Putamen (tissue), 1 donor: ENCODE results near the gene TMEM39B.
"Not testable (repeated sequence)": the region's sequence is repeated elsewhere in the genome, so short reads cannot be mapped to it uniquely, and the experiment has no call there.

ENCODE experiments used
- DNase-seq: peaks from one replicate; pipeline ENCODE4 v3.0.0-alpha.2; 2016; ENCODE audit warnings: low spot score

TMEM39B gene

DNA sequence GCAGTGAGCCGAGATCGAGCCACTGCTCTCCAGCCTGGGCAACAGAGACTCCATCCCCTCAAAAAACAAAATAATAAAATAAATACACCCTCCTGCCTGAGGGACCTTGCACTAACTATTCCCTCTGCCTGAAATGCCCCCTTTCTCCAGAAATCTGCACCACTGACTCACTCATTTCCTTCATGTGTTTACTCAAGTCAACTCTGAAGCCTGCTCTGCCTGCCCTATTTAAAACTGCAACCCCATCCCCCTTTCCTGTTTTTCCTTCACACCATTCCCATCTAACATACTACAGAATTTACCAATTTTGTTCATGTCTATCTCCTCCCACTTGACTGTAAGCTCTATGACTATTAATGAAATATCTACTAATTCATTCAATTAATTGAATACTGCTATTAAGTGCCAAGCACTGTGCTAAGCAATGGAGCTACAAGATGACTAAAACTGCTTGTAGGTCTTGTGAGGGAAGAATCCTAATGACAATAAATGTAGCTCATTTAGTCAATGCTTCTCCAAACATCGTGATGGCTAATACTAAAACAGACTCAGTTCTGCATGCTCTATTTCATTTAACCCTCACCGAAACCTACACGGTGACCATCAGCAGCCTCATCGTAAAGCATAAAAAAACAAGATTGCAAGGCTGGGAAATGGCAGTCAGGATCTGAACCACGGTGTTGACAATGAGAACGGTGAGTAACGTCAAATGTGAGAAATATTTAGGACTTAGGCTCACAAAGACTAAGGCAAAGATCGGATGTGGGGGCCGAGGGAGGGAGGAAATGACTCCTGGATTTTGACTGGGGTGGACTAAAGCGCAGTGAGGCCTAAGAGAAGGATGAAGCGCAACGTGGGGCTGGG lies 749 bp upstream of the TMEM39B start:
- no peak for DNase-seq

GRCh38 chr1:32073299-32074229 lies 825 bp downstream of the TMEM39B start:
- DNase-seq = no peak

DNA sequence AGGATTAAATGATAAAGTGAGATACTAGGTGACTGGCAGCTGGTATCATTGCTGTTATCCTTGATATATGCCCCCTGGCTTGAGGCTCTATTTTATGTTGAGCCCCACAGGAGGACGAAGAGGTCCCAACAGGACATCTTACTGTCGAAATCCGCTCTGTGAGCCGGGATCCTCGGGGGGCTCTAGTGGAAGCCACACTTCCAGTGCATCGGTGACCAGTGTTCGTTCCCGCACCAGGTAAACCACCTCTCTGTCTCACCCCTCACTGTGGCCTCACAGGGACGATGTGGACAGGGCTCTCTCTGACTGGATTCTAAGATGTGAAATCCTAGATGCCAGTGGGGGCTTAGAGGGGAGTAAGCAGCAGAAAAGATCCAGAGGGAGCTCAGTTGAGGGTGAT lies 2.1 kb downstream of the TMEM39B start:
- DNase-seq = no peak

GRCh38 chr1:32077451-32077850 lies 4.7 kb downstream of the TMEM39B start:
- peak; percentile 23 for DNase-seq

DNA sequence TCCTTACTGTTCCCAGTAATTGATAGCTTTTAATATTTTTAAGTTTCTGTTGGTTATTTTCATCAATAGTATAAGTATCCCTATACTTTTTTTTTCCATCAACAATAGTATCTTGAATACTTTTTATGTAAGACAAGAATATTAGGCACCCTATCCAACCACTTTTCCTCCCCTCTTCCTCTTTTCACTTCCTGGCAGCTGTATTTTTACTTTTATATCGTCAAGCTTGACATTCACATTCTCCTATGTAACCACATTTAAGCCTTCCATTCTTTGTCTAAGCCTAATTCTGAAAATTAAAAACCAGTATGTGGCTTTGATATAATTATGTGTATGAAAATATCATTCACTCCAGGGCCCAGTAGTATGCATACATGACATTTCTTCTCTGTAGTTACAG lies 9.3 kb downstream of the TMEM39B start:
- no peak for DNase-seq

GRCh38 chr1:32086381-32086780 lies 13.6 kb downstream of the TMEM39B start:
- DNase-seq = not testable (repeated sequence)

DNA sequence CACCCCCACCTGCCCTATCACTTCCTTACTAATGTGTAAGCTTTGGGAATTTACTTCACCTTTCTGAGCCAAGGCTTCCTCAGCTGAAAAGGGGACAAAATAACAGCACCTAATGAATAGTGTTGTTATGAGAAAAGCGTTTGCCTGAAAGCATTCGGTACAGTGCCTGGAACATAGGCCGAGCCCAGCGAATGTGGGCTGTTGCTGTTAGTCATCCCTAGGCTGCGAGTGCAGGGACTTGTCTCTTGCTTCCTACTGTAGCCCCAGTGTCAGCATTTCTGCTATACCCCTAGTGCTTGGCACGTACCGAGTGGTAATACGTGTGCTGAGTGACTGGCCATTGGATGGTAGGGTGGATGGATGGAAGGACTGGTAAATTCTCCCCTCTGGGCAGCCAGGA lies 18.4 kb downstream of the TMEM39B start:
- no peak for DNase-seq

DNA sequence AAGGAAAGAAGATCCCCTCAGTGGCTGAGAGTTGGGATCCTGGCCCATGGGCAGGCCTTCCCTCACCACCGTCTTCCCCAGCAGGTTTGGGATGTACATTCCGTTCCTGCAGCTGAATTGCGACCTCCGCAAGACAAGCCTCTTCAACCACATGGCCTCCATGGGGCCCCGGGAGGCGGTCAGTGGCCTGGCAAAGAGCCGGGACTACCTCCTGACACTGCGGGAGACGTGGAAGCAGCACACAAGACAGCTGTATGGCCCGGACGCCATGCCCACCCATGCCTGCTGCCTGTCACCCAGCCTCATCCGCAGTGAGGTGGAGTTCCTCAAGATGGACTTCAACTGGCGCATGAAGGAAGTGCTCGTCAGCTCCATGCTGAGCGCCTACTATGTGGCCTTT lies 18.9 kb downstream of the TMEM39B start:
- no peak for DNase-seq

DNA sequence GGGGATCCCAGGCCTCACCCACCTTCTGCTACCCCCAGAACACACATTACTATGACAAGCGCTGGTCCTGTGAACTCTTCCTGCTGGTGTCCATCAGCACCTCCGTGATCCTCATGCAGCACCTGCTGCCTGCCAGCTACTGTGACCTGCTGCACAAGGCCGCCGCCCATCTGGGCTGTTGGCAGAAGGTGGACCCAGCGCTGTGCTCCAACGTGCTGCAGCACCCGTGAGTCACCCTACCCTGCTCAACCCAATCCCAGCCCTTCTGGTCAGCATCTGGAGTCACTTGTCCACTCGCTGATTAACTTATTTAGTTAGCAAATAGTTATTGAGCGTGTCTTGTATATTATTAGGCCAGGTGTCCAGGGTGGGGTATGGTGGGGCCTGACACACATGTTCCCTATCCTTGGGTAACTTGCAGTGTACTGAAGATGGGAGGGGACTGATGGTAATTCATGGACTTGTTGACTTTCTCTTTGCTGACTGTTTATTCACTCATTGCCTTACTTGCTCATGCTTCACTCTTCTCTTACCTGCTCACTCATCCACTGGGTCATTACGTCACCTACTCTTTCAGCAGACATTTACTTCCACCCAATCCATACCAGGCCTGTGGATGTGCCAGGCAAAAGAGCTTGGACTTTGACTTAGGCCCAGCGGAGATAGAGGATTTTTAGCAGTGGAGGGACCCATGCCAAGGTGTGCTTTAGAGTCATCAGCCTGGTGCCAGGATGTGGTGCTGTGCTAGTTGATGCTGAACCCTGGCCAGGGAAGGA lies 22.2 kb downstream of the TMEM39B start:
- no peak for DNase-seq

- DNase-seq = no peak
Observed at GRCh38 chr1:32099426-32099825, 26.7 kb downstream of the TMEM39B start.

- peak; percentile 36 for DNase-seq
Observed at GRCh38 chr1:32100359-32100758, 27.6 kb downstream of the TMEM39B start.

DNA sequence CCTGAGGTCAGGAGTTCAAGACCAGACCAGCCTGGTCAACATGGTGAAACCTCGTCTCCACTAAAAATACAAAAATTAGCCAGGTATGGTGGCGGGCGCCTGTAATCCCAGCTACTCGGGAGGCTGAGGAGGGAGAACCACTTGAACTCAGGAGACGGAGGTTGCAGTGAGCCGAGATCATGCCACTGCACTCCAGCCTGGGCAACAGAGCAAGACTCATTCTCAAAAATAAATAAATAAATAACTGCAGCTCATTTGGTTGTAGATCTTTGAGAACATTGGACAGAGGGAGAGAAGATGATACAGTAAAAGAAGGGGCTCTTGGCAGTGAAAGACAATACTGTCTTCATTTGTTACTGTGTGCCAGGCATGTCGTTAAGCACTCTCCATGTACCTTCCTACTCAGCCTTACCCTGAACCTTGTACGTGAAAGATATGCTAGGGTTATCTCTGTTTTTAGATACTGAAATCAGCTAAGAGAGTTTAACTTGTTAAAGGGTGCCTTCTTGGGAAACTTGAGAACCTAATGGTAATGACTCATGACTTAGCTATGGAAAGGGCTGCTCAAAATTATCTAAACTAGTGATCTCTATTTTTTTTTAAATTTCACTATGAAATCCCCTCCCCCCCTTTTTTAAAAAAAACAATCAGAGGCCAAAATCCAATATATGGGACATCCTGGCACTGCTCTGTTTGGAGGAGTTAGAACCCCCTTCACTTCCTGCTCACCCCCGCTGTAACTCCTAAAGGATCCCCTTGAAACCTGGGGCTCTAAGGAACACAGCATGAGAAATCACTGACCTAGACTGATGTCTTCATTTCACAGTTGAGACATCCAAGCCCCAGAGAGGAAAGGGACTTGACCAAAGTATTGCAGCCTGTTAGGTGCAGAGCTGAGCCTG lies 28.3 kb downstream of the TMEM39B start:
- no peak for DNase-seq

DNA sequence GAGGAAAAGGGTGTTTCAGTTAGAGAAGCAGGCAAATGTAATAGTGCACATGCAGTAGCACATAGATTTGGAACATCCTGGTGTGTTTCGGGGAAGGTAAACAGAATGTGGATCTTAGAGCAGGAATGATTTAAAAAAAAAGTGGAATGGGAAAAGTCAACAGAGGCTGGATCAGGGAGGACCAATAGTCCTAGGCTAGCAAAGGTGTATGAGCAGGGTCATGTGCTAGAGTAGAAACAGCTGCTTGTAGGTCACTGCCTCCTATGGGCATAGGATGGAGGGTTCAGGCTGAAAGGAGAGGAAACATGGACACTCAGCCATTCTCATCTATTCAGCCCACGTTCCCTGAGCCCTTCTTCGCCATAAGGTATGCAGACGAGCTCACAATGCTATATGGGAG lies 31.4 kb downstream of the TMEM39B start:
- no peak for DNase-seq

DNA sequence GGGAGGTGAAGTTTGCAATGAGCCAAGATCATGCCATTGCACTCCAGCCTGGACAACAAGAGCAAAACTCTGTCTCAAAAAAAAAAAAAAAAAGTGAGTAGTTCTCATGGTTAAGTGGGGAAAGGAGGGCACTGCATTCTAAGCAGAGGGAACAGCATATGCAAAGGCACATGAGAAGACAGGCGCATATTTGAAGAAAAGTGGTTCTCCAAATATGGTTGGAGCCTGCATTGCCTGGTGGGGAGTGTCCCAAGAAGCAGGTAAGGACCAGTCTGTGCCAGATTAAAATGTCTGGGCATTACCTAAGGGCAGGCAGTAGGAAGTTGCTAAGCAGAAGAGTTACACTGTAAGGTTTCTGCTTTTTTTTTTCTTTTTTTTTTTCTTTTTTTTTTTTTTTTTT lies 32.6 kb downstream of the TMEM39B start:
- no peak for DNase-seq

- no peak for DNase-seq
Observed at GRCh38 chr1:32106663-32107275, 34.0 kb downstream of the TMEM39B start.

DNA sequence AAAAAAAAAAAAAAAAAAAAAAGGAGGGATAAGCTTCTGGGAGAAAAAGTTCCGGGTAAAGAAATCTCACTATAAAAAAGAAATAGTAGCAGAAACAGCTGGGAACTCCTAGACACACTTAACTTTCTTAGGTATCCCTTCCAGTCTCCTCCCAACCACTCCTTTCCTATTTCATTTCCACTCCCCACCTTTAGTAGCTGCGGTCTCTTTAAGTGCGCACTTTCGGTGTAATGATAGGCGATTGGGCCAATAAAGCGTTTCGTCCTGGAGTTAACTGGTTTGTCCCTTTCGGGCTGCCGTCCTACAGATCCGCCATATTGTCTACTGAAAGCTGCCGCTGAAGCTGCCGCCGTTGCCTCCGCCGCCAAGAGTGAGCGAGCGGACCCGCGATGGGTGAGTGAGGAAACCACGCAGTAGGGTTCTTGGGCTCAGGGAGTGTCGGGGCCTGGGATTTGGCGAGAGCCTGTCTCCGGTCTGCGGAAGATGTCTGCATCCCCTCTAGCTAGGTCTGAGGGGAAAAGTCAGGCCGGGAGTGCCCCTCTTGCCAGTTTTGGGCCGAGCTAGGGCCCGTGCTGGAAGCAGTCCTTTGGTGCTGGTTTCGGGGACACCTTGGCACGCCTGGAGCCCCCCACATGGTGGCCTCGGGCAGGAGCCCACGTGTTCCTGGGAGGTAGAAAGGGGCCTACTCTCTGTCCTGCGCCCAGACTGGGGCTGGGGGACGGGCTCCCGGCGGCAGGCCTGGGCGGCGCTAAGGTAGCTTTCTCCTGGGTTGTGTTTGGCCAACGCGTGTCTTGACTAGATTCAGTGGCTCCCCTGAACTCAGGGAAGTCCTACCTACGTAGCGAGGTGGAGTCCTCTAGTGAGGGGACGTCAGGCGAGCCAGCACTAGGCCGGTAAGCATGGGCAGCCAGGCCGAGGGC lies 35.3 kb downstream of the TMEM39B start, which contains the start of gene KPNA6:
Gene KPNA6 (plus strand): TSS at position 315 of the 920 bp plus-strand sequence. CDS start 75 bp downstream, at position 390.
- peak; percentile 93 for DNase-seq

- no peak for DNase-seq
Observed at GRCh38 chr1:32111040-32111623, 38.4 kb downstream of the TMEM39B start.

- DNase-seq = no peak
Observed at GRCh38 chr1:32111789-32112188, 39.0 kb downstream of the TMEM39B start.

DNA sequence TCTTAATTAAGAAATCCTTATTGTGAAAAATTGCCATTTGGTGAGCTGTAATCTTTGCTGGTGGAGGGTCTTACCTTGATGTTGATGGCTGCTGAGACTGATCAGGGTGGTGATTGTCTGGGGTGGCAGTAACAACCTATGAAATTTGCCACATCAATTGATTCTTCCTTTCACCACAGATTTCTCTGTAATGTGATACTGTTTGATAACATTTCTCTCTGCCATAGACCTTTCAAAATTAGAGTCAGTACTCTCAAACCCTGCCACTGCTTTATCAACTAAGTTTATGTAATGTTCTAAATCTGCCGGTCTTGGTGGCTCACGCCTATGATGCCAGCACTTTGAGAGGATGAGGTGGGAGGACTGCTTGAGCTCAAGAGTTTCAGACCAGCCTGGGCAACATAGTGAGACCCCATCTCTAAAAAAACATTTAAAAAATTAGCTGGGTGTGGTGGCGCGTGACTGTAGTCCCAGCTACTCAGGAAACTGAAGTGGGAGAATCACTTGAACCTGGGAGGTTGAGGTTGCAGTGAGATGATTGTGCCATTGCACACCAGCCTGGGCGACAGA lies 40.2 kb downstream of the TMEM39B start:
- DNase-seq = no peak
